Psoas muscle (tissue), 8 donors: Measurements from ENCODE around the gene DPY30. TPM values are rescaled to one million over a fixed set of nuclear protein-coding genes. Genes with fewer than 3 reads are reported as not detected.

ENCODE experiments used
- ATAC-seq, 4 donors: fragments of 200-7000 bp; cut with Tn5 transposase; one replicate each; pipeline ENCODE4 v1.9.1; 2020; ENCODE audit warnings: moderate library complexity in 3 of 4, mild to moderate bottlenecking in 2 of 4
- DNase-seq, 2 donors: peaks; one replicate each; pipeline ENCODE4 v3.0.0-alpha.2; 2020
- H3K27ac ChIP-seq: fragments of 200-600 bp; one replicate; pipeline ENCODE4 v1.8.0; 2022
- H3K27me3 ChIP-seq, 3 donors: fragments of 200-600 bp in 1 of 3; one replicate each; pipeline versions ENCODE4 v1.6.1 to v1.8.0; 2013 to 2022; ENCODE audit warnings: low read length in 2 of 3, mild to moderate bottlenecking in 2 of 3, moderate library complexity in 1 of 3; ENCODE audit not compliant: insufficient read depth in 3 of 3
- H3K36me3 ChIP-seq, 2 donors: fragments of 200-600 bp in 1 of 2; one replicate each; pipeline versions ENCODE4 v1.6.1 to v1.8.0; 2013 to 2022; ENCODE audit warnings: low read depth in 1 of 2, mild to moderate bottlenecking in 1 of 2, moderate library complexity in 1 of 2; ENCODE audit not compliant: insufficient read depth in 1 of 2
- H3K4me1 ChIP-seq: fragments of 200-600 bp; one replicate; pipeline ENCODE4 v1.8.0; 2022
- H3K4me3 ChIP-seq: fragments of 200-600 bp; one replicate; pipeline ENCODE4 v1.8.0; 2022; ENCODE audit warnings: mild to moderate bottlenecking
- H3K9me3 ChIP-seq: fragments of 200-600 bp; one replicate; pipeline ENCODE4 v1.8.0; 2022
- WGBS, 3 donors: extraction: QIAGEN DNeasy Blood & Tissue Kit; methylation state at CpG; one replicate each; pipeline versions ENCODE4 v1.1.6 to v1.1.7; 2013; 5-methylcytosine and 5-hydroxymethylcytosine counted together
- intact Hi-C, 2 donors: fragments of 100-400 bp; cut with DNase I; formaldehyde crosslinking; loops; one replicate each; pipeline versions ENCODE4 v1.11.0 to v1.14.2; 2022
- polyA plus RNA-seq, 3 donors: library from polyadenylated mRNA; stranded (reverse); fragments of 200-250 nt; gene quantifications; one replicate each; pipeline ENCODE4 v1.2.3, GENCODE V29; 2013
- total RNA-seq, 4 donors: library from RNA; stranded (reverse); fragmentation: NEBNext Ultra II Directional in 2 of 4; extraction: Animal tissue kit (Norgen Biotek cat#: 25700) in 2 of 4; gene quantifications; one replicate each; pipeline versions ENCODE4 v1.2.1 to v1.2.4, GENCODE V29; 2021 to 2023
- TF ChIP-seq, protein P1 (sequence below): fragments of 200-600 bp; IDR thresholded peaks from one replicate; pipeline ENCODE4 v1.8.0; 2022; ENCODE audit warnings: antibody characterized with exemption
- donor health status: healthy with polysubstance abuse.
- donor health status: DM: no; HTN: no; CAD: no; lungs with moderate emphysema.
- donor health status: Bipolar disorder and iron deficiency.
- donor health status: healthy.
- donor health status: DM: yes; HTN: yes; CAD: no.
- donor health status: DM: no; HTN: no; CAD: no.
- donor health status: DM: no; HTN: no; CAD: no.
- donor health status: DM: yes; HTN: yes; CAD: no.

DPY30 gene
- total and polyA plus RNA-seq, 7 donors = 28.6 to 76.9 (median 35.6) TPM

DNA sequence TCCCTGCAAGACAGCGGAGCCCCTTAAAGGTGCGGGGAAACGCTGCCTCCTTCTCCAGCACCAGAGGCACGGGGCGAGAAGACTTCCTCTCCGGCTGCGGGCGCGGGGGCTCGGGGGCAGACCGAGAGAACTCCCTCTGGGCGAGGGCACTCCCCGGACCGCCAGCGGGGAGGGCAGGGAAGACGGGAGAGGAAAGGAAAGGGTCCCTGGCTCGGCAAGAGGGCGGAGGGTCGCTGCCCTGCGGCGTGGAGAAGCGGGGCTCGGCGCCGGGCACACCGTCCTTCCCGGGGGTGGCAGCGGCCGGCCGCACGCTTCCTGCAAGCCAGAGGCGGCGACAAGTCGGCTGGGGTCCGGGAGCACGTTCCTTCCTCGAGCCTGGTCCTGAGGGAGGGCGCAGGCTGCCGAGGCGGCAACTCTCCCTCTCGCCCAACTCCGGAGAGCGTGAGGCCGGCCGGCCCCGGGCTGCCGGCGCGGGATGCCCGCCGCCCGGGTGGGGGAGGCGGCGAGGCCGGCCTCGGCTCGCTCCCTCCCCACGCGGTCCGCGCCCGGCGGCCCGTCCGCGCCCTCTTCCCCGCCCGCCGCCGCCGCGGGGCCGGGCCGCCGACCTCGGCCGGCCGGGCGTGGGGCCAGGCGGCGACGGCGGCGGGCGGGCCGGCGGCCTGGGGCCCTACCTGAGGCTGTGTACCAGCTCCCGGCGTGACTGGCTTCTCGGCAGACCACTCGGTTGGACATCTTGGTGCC, 29.9 kb downstream of the DPY30 start:
- peak overlapping the region; percentile 97 for H3K27ac ChIP-seq
- H3K36me3 ChIP-seq = peaks cover 0 to 9% of the 10 kb centered on the region in 2 donors
- H3K4me3 ChIP-seq = peak overlapping the region; percentile 98
- TF ChIP-seq, protein P1, sequence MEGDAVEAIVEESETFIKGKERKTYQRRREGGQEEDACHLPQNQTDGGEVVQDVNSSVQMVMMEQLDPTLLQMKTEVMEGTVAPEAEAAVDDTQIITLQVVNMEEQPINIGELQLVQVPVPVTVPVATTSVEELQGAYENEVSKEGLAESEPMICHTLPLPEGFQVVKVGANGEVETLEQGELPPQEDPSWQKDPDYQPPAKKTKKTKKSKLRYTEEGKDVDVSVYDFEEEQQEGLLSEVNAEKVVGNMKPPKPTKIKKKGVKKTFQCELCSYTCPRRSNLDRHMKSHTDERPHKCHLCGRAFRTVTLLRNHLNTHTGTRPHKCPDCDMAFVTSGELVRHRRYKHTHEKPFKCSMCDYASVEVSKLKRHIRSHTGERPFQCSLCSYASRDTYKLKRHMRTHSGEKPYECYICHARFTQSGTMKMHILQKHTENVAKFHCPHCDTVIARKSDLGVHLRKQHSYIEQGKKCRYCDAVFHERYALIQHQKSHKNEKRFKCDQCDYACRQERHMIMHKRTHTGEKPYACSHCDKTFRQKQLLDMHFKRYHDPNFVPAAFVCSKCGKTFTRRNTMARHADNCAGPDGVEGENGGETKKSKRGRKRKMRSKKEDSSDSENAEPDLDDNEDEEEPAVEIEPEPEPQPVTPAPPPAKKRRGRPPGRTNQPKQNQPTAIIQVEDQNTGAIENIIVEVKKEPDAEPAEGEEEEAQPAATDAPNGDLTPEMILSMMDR = no peak
- DNase-seq = peak; percentile 40 to 67
- peaks cover 27% of the 10 kb centered on the region for H3K4me1 ChIP-seq
- H3K27me3 ChIP-seq = no peaks in the 10 kb centered on the region
- intact Hi-C loops = loop anchor here (2.0 to 10.0 kb wide), 4 partner anchors 53 to 155 kb away; partner anchors contain the start of genes SPAST (in 2 of the 2) and SLC30A6 (in 1 of the 2)
- WGBS, 3 donors = 0 to 1% (median 0%) methylated on average over 39 to 86 of the region's 91 CpGs
- peak; percentile 0 to 39 (median 18) for ATAC-seq
- no peaks in the 10 kb centered on the region for H3K9me3 ChIP-seq

DNA sequence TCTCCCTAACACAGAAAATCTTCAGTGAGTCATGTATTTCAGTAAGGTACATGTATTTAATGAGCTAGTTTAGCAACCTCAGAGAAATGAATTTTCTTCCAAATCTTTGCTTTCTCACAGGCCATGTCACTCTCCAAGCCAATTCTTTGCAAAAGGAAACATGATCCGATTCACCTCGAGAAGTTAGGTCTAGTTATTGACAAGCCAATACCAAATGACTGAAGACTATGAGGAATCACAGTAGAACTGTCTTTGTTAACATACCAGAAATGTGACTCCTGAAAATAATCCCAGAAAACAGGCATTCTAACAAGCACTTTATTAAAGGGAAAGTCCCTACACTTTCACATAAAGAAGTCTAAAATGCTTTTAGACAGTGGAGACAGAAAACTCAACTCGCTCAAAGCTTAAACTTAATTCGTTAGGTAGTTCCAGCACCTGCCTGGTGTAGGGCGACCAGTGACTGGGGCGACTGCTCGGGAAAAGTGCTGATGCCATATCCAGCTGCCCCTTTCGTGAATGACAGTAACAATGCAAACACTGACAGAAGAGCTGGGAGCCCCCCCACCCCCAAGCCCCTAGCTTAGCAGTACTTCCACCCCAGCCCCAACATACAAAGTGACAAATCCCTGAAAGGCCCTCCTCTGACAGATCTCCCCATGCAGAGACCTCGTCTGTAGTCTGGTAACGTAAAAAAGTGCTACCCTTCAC, 30.6 kb downstream of the DPY30 start:
- no peaks in the 10 kb centered on the region for H3K9me3 ChIP-seq
- peaks cover 0 to 9% of the 10 kb centered on the region in 2 donors for H3K36me3 ChIP-seq
- WGBS, 3 donors = 1 to 2% (median 2%) methylated on average over 10 of the region's 10 CpGs
- ATAC-seq (no peak), DNase-seq (no peak)
- peaks cover 27% of the 10 kb centered on the region for H3K4me1 ChIP-seq
- H3K4me3 ChIP-seq = peak overlapping the region; percentile 98
- H3K27ac ChIP-seq = peak overlapping the region; percentile 97
- no peaks in the 10 kb centered on the region for H3K27me3 ChIP-seq
- TF ChIP-seq, protein P1 = no peak
- intact Hi-C loops = loop anchor here in 1 of 2 donors (10.0 kb wide), 1 partner anchor 64 kb away; no protein-coding TSS in a partner anchor

DNA sequence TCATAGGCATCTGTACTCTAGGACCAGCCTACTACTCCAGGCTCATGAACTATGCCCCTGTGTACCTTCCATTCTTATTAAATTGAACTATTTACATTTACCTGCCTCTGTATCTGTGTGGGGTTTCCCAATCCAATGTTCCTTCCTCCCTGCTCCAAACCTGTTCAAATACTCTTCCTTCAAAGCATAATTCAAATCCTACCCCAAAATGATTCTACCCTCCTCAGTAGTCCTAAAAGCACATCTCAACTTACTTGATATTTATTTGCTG, 32.5 kb downstream of the DPY30 start:
- intact Hi-C loops = loop anchor here in 1 of 2 donors (10.0 kb wide), 1 partner anchor 62 kb away; no protein-coding TSS in a partner anchor
- Histone ChIP-seq H3K27me3 (no peaks in the 10 kb centered on the region), H3K27ac (no peak overlapping the region), H3K4me1 (peaks cover 34% of the 10 kb centered on the region), H3K4me3 (peak overlapping the region; percentile 98), H3K36me3 (no peaks in the 10 kb centered on the region), H3K9me3 (no peaks in the 10 kb centered on the region)
- ATAC-seq (no peak), DNase-seq (no peak)
- TF ChIP-seq, protein P1 = no peak

DNA sequence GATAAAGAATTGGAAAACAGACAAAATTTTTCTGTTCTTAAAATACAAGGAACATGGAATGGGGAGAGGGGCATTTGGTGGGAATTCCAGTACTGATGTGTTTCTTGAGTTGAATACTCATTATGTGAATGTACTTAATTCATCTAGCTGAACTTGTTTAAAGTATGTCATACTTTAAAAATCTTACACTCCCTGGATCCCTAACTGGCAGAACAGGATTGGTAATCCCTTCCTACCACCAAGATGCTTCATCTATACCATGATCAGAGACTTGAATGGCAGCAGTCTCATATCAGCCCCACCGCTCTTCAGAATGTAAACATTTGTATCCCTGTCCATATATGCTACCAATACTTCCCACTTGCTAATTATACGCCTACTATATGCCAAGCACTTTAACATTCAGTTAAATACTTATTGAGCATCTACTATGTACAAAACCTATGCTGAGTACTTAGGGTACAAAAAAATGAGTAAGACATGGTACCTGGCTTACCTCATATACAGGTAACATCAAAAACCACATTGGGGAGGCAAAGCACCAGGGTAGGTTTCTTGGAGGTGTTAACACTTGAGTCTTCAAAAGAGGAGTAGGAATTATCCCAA, 34.1 kb downstream of the DPY30 start:
- H3K36me3 ChIP-seq = no peaks in the 10 kb centered on the region
- TF ChIP-seq, protein P1 = no peak
- ATAC-seq = no peak
- intact Hi-C loops = loop anchor here in 1 of 2 donors (10.0 kb wide), 1 partner anchor 61 kb away; no protein-coding TSS in a partner anchor
- H3K9me3 ChIP-seq = no peaks in the 10 kb centered on the region
- H3K4me1 ChIP-seq = peaks cover 34% of the 10 kb centered on the region
- DNase-seq = no peak
- no peaks in the 10 kb centered on the region for H3K27me3 ChIP-seq
- no peak overlapping the region for H3K4me3 ChIP-seq
- 99 to 100% (median 100%) methylated on average over 2 of the region's 2 CpGs for WGBS, 3 donors
- no peak overlapping the region for H3K27ac ChIP-seq
